H1 (cell line): ENCODE results near the gene KCNK15. TPM values are rescaled to one million over a fixed set of nuclear protein-coding genes. Genes with fewer than 3 reads are reported as not detected.
A peak's percentile ranks its signal among the peaks of the same experiment; 100 is the strongest.

Source experiments
- CTCF ChIA-PET: fragments of 300-600 bp; sonication (Branson Sonifier 250); formaldehyde crosslinking; loops from one replicate; lab custom pipeline; 2021; ENCODE audit not compliant: partially characterized antibody; lab: Charles Lee
- POLR2A ChIA-PET: fragments of 300-600 bp; sonication (Branson Sonifier 250); formaldehyde crosslinking; loops from one replicate; lab custom pipeline; 2021; ENCODE audit warnings: inconsistent platforms; ENCODE audit not compliant: partially characterized antibody; lab: Charles Lee
- DNase-seq, 2 experiments: peaks; one replicate each; pipeline versions ENCODE4 v3.0.0 to v3.0.0-alpha.2; 2010 to 2022; ENCODE audit warnings: low spot score in 2 of 2, low read depth in 1 of 2, mixed read lengths in 1 of 2
- FAIRE-seq: peaks from 2 replicates; lab custom pipeline; 2011; peaks lifted over from hg19 to GRCh38; lab: Jason Lieb, UNC
- H2AFZ ChIP-seq: 2 replicates; pipeline ENCODE4 v1.8.1; 2012; ENCODE audit warnings: low read length, inconsistent platforms
- H2AK5ac ChIP-seq: 2 replicates; pipeline ENCODE4 v1.6.1; 2013; ENCODE audit warnings: low read depth, low read length
- H2BK120ac ChIP-seq: replicated peaks from 2 replicates; pipeline ENCODE3; 2013; ENCODE audit warnings: low read depth, low read length, inconsistent platforms
- H2BK12ac ChIP-seq: 2 replicates; pipeline ENCODE4 v1.6.1; 2013; ENCODE audit warnings: low read depth, low read length
- H2BK15ac ChIP-seq: 2 replicates; pipeline ENCODE4 v1.6.1; 2013; ENCODE audit warnings: low read length
- H2BK20ac ChIP-seq: 2 replicates; pipeline ENCODE4 v1.6.1; 2013; ENCODE audit warnings: low read length
- H2BK5ac ChIP-seq: 2 replicates; pipeline ENCODE4 v1.6.1; 2013; ENCODE audit warnings: low read depth, low read length
- H3K14ac ChIP-seq: 2 replicates; pipeline ENCODE4 v1.6.1; 2013; ENCODE audit warnings: inconsistent platforms; ENCODE audit not compliant: insufficient read length
- H3K18ac ChIP-seq: 2 replicates; pipeline ENCODE4 v1.6.1; 2013; ENCODE audit warnings: low read length; ENCODE audit errors: extremely low read depth
- H3K23ac ChIP-seq: 2 replicates; pipeline ENCODE4 v1.6.1; 2013; ENCODE audit warnings: inconsistent platforms; ENCODE audit not compliant: insufficient read length
- H3K23me2 ChIP-seq: 2 replicates; pipeline ENCODE4 v1.6.1; 2013; ENCODE audit warnings: low read depth, low read length
- H3K27ac ChIP-seq: 2 replicates; pipeline ENCODE4 v1.6.1; 2011; ENCODE audit warnings: low read depth, low read length, inconsistent platforms
- H3K27me3 ChIP-seq, 4 experiments: replicated peaks in 1 of 4; 1 replicate in 1 of 4; 2 replicates in 3 of 4; pipeline versions ENCODE4 v1.6.1 to v1.8.1; 2011 to 2013; ENCODE audit warnings: low read length in 3 of 4, mild to moderate bottlenecking in 3 of 4, inconsistent platforms in 2 of 4, mixed read lengths in 2 of 4, moderate library complexity in 1 of 4; ENCODE audit not compliant: control insufficient read depth in 3 of 4, insufficient read depth in 3 of 4; ENCODE audit errors: extremely low read depth in 1 of 4
- H3K36me3 ChIP-seq, 4 experiments: 2 replicates each; pipeline versions ENCODE4 v1.6.1 to v1.8.1; 2011 to 2013; ENCODE audit warnings: mild to moderate bottlenecking in 4 of 4, low read length in 3 of 4, moderate library complexity in 2 of 4, control low read depth in 1 of 4, inconsistent platforms in 1 of 4; ENCODE audit not compliant: insufficient read depth in 4 of 4, control insufficient read depth in 2 of 4
- H3K4ac ChIP-seq: replicated peaks from 2 replicates; pipeline ENCODE3; 2013; ENCODE audit warnings: low read length, low read depth, mixed read lengths, inconsistent platforms; ENCODE audit not compliant: insufficient read length
- H3K4me1 ChIP-seq, 4 experiments: replicated peaks in 1 of 4; 1 replicate in 1 of 4; 2 replicates in 3 of 4; pipeline versions ENCODE4 v1.6.1 to v1.8.1; 2011 to 2013; ENCODE audit warnings: low read length in 3 of 4, inconsistent platforms in 2 of 4, mixed read lengths in 1 of 4; ENCODE audit not compliant: insufficient read depth in 4 of 4, control insufficient read depth in 3 of 4
- H3K4me2 ChIP-seq, 2 experiments: 2 replicates each; pipeline versions ENCODE4 v1.6.1 to v1.8.1; 2011 to 2013; ENCODE audit warnings: low read depth in 2 of 2, low read length in 2 of 2, control low read depth in 1 of 2, inconsistent platforms in 1 of 2, mild to moderate bottlenecking in 1 of 2; ENCODE audit not compliant: insufficient read depth in 1 of 2
- H3K4me3 ChIP-seq, 4 experiments: fragments of 200-600, 300-600 bp in 1 of 4; sonication (generic), shearing (Covaris generic), sonication (Bioruptor Twin) in 1 of 4; 2 replicates each; pipeline versions ENCODE4 v1.5.1 to v1.8.1; 2011 to 2016; ENCODE audit warnings: low read length in 4 of 4, low read depth in 3 of 4, control low read depth in 2 of 4, inconsistent platforms in 2 of 4, mild to moderate bottlenecking in 2 of 4, mixed read lengths in 1 of 4, moderate library complexity in 1 of 4; ENCODE audit not compliant: insufficient read depth in 2 of 4; ENCODE audit errors: extremely low read depth in 1 of 4
- H3K56ac ChIP-seq: replicated peaks from 2 replicates; pipeline ENCODE3; 2013; ENCODE audit warnings: low read depth, mild to moderate bottlenecking, mixed read lengths, low read length, inconsistent platforms; ENCODE audit not compliant: insufficient read length
- H3K79me1 ChIP-seq: 2 replicates; pipeline ENCODE4 v1.6.1; 2013; ENCODE audit warnings: low read depth, low read length, control low read depth
- H3K79me2 ChIP-seq, 2 experiments: 2 replicates each; pipeline versions ENCODE4 v1.6.1 to v1.8.1; 2012 to 2013; ENCODE audit warnings: low read length in 2 of 2, mild to moderate bottlenecking in 2 of 2, inconsistent platforms in 1 of 2; ENCODE audit not compliant: insufficient read depth in 2 of 2, control insufficient read depth in 1 of 2
- H3K9ac ChIP-seq, 4 experiments: replicated peaks in 1 of 4; 1 replicate in 1 of 4; 2 replicates in 3 of 4; pipeline versions ENCODE4 v1.6.1 to v1.8.1; 2011 to 2013; ENCODE audit warnings: low read depth in 3 of 4, low read length in 3 of 4, control low read depth in 2 of 4, mild to moderate bottlenecking in 2 of 4, moderate library complexity in 2 of 4, inconsistent platforms in 1 of 4; ENCODE audit errors: extremely low read depth in 1 of 4
- H3K9me3 ChIP-seq, 2 experiments: 2 replicates each; pipeline versions ENCODE4 v1.6.1 to v1.8.1; 2012 to 2013; ENCODE audit warnings: mild to moderate bottlenecking in 2 of 2, moderate library complexity in 2 of 2, control low read depth in 1 of 2, inconsistent platforms in 1 of 2, low read depth in 1 of 2, low read length in 1 of 2, mixed read lengths in 1 of 2; ENCODE audit not compliant: insufficient read depth in 2 of 2
- H4K20me1 ChIP-seq, 2 experiments: replicated peaks in 1 of 2; 2 replicates each; pipeline versions ENCODE3 to v1.8.1; 2011 to 2013; ENCODE audit warnings: inconsistent platforms in 2 of 2, low read length in 2 of 2, mild to moderate bottlenecking in 1 of 2; ENCODE audit not compliant: insufficient read depth in 2 of 2, control insufficient read depth in 1 of 2
- H4K5ac ChIP-seq: 2 replicates; pipeline ENCODE4 v1.6.1; 2013; ENCODE audit warnings: low read length, low read depth, mixed read lengths, inconsistent platforms; ENCODE audit not compliant: insufficient read length
- H4K8ac ChIP-seq: 2 replicates; pipeline ENCODE4 v1.8.0; 2013; ENCODE audit warnings: mild to moderate bottlenecking, moderate library complexity, low read length, inconsistent platforms; ENCODE audit not compliant: insufficient read depth; ENCODE audit errors: extremely low read depth
- H4K91ac ChIP-seq: replicated peaks from 2 replicates; pipeline ENCODE3; 2013; ENCODE audit warnings: low read length, mixed read lengths, inconsistent platforms; ENCODE audit not compliant: insufficient read length
- ASH2L ChIP-seq: fragments of 200-600, 300-600 bp; sonication (generic); IDR thresholded peaks from one replicate; pipeline ENCODE4 v1.7.1; 2017; ENCODE audit warnings: low read length
- EP300 ChIP-seq, 2 experiments: IDR thresholded peaks; 1 replicate in 1 of 2; 2 replicates in 1 of 2; pipeline ENCODE4 v1.6.1; 2011 to 2012; ENCODE audit warnings: low read depth in 2 of 2, low read length in 2 of 2, mild to moderate bottlenecking in 2 of 2, borderline replicate concordance in 1 of 2, inconsistent platforms in 1 of 2, moderate library complexity in 1 of 2
- RXRA ChIP-seq: IDR thresholded peaks from 2 replicates; pipeline ENCODE4 v1.6.1; 2011; ENCODE audit warnings: low read depth, mild to moderate bottlenecking, low read length, moderate library complexity; ENCODE audit not compliant: insufficient read depth
- WGBS, 2 experiments: shearing (Covaris generic) in 1 of 2; methylation state at CpG; one replicate each; pipeline versions ENCODE4 v1.1.6 to v1.1.7; 2013 to 2015; ENCODE audit warnings: low lambda C conversion rate in 2 of 2, mixed read lengths in 2 of 2, inconsistent platforms in 1 of 2, low coverage in 1 of 2, missing lambda C conversion rate in 1 of 2; ENCODE audit not compliant: insufficient replicate concordance in 2 of 2, insufficient coverage in 1 of 2, insufficient read length in 1 of 2; ENCODE audit errors: extremely low coverage in 1 of 2, missing lambda C conversion rate in 1 of 2; 5-methylcytosine and 5-hydroxymethylcytosine counted together
- polyA plus RNA-seq, 7 experiments: library from polyadenylated mRNA; depleted of rRNA in 3 of 7; stranded (reverse) in 5 of 7; unstranded in 2 of 7; fragments of >200 nt in 5 of 7; fragments of 200-250 nt in 2 of 7; gene quantifications; 1 replicate in 5 of 7; 2 replicates in 1 of 7; 4 replicates in 1 of 7; pipeline versions ENCODE4 v1.2.1 to v1.2.3, GENCODE V29; 2011 to 2013; ENCODE audit warnings: missing spikeins in 2 of 7, mixed read lengths in 2 of 7
- total RNA-seq: library from RNA; stranded (reverse); fragmentation: NEBNext Ultra II Directional; extraction: Animal tissue kit (Norgen Biotek cat#: 25700); gene quantifications from 2 replicates; pipeline ENCODE4 v1.2.1, GENCODE V29; 2021
- TF ChIP-seq, protein P1 (sequence below): IDR thresholded peaks from 2 replicates; pipeline ENCODE4 v1.6.1; 2012; ENCODE audit warnings: inconsistent platforms

Gene KCNK15
- total and polyA plus RNA-seq, 2 of the 8 experiments (the other 6 are each of a cell fraction or from before 2014, with no cell fraction given), result 0.24 to 0.33 TPM

DNA sequence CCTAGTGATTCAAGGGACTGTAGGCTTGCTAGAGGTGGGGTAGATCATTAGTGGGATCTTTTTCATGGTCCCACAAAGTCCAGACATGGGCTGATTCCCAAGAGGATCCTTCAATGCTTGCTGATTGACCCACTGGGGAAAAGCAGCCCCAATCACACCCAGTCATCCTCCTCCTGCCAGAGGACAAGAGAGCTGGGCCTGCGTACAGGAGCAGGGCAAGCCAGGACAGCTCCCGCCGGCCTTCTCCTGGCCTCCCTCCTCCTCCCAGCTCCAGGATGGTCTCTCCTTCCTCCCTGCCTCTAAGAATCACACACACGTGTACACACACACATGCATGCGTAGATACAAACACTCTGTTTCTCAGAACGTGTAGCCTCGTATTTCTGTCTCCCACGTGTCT lies 27.0 kb downstream of the KCNK15 start:
- ChIA-PET CTCF (interaction anchor here (1.0 to 1.1 kb wide), 3 partner anchors 16 to 48 kb away, joined by 3 to 4 read pairs (median 4); no protein-coding TSS in a partner anchor), POLR2A (interaction anchor here (0.6 kb wide), 1 partner anchor 151 kb away, joined by 5 read pairs; no protein-coding TSS in a partner anchor)
- no peak for FAIRE-seq
- Histone ChIP-seq H3K27ac (no peak overlapping the region), H3K4me3 (no peak overlapping the region), H3K4me1 (peaks cover 0 to 2% (median 0%) of the 10 kb centered on the region in 4 experiments; a peak in 3 of 7 replicates), H2AFZ (no peak overlapping the region), H2BK15ac (peak overlapping the region; percentile 72; the same call in 1 of the 2 replicates), H2BK120ac (no peak overlapping the region), H2BK12ac (no peak overlapping the region), H3K18ac (peak overlapping the region; percentile 19; the same call in 1 of the 2 replicates), H4K91ac (peak overlapping the region; percentile 34), H3K9me3 (no peaks in the 10 kb centered on the region), H3K23ac (no peak overlapping the region), H3K9ac (no peak overlapping the region), H3K36me3 (no peaks in the 10 kb centered on the region; a peak in 1 of 8 replicates), H2AK5ac (no peak overlapping the region), H4K8ac (no peak overlapping the region), H3K4me2 (no peak overlapping the region), H3K79me2 (peaks cover 0 to 3% of the 10 kb centered on the region in 2 experiments; a peak in 1 of 4 replicates), H2BK20ac (no peak overlapping the region), H3K27me3 (no peaks in the 10 kb centered on the region), H3K14ac (no peak overlapping the region), H3K23me2 (no peaks in the 10 kb centered on the region), H3K4ac (no peak overlapping the region), H3K79me1 (no peaks in the 10 kb centered on the region; the same call in 1 of the 2 replicates), H4K5ac (no peak overlapping the region), H3K56ac (no peak overlapping the region), H4K20me1 (peaks cover 13 to 17% of the 10 kb centered on the region in 2 experiments), H2BK5ac (peak overlapping the region; percentile 83)
- no peak for DNase-seq
- WGBS, 2 experiments, result 80% methylated on average over 8 of the region's 8 CpGs; no CpG with 5 or more reads in 1 of the 2 experiments
- TF ChIP-seq RXRA (no peak), EP300 (IDR thresholded peaks at IDR 0.05; ENCODE audit: borderline replicate concordance in 1 of 2, low read depth in 2 of 2, low read length in 2 of 2) (no peak), ASH2L (no peak)
- TF ChIP-seq, protein P1, sequence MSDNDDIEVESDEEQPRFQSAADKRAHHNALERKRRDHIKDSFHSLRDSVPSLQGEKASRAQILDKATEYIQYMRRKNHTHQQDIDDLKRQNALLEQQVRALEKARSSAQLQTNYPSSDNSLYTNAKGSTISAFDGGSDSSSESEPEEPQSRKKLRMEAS, result no peak
